GM23338 (cell line): ENCODE measurements around the gene BCAS3. TPM values are rescaled to one million over a fixed set of nuclear protein-coding genes. Genes with fewer than 3 reads are reported as not detected.

Experiments used
- ATAC-seq: fragments of 200-7000 bp; cut with Tn5 transposase; 3 replicates; pipeline ENCODE4 v1.9.1; 2020
- DNase-seq: peaks from one replicate; pipeline ENCODE4 v3.0.0-alpha.2; 2015; ENCODE audit warnings: low spot score
- H2AFZ ChIP-seq: fragments of 200-600 bp; sonication (generic); 2 replicates; pipeline ENCODE4 v1.8.0; 2016; ENCODE audit warnings: antibody characterized with exemption, mild to moderate bottlenecking, moderate library complexity
- H3F3A ChIP-seq: fragments of 200-600 bp; sonication (generic); replicated peaks from 2 replicates; pipeline ENCODE4 v1.8.0; 2017; ENCODE audit warnings: antibody characterized with exemption, mixed run types, low read depth
- H3K27ac ChIP-seq: fragments of 200-600 bp; sonication (generic); 2 replicates; pipeline ENCODE4 v1.6.1; 2016; ENCODE audit warnings: low read depth
- H3K27me3 ChIP-seq: fragments of 200-600 bp; sonication (generic); 2 replicates; pipeline ENCODE4 v1.8.0; 2016; ENCODE audit warnings: mild to moderate bottlenecking, mixed run types, moderate library complexity; ENCODE audit not compliant: insufficient read depth
- H3K36me3 ChIP-seq: fragments of 200-600 bp; sonication (generic); 2 replicates; pipeline ENCODE4 v1.8.0; 2016; ENCODE audit warnings: mild to moderate bottlenecking; ENCODE audit not compliant: insufficient read depth
- H3K4me1 ChIP-seq: fragments of 200-600 bp; sonication (generic); 2 replicates; pipeline ENCODE4 v1.8.0; 2016; ENCODE audit warnings: mild to moderate bottlenecking, moderate library complexity; ENCODE audit not compliant: insufficient read depth
- H3K4me2 ChIP-seq: fragments of 200-600 bp; sonication (generic); 2 replicates; pipeline ENCODE4 v1.7.1; 2017; ENCODE audit warnings: mixed run types
- H3K4me3 ChIP-seq: fragments of 200-600 bp; sonication (generic); 2 replicates; pipeline ENCODE4 v1.6.1; 2016; ENCODE audit warnings: mixed run types
- H3K79me2 ChIP-seq: fragments of 200-600 bp; sonication (generic); replicated peaks from 2 replicates; pipeline ENCODE4 v1.8.0; 2017; ENCODE audit warnings: mild to moderate bottlenecking; ENCODE audit not compliant: insufficient read depth
- H3K9me2 ChIP-seq: fragments of 200-600 bp; sonication (generic); 2 replicates; pipeline ENCODE4 v1.8.0; 2017; ENCODE audit not compliant: insufficient read depth
- H4K20me1 ChIP-seq: fragments of 200-600 bp; sonication (generic); replicated peaks from 2 replicates; pipeline ENCODE4 v1.8.0; 2017; ENCODE audit warnings: mild to moderate bottlenecking; ENCODE audit not compliant: insufficient read depth
- H3K27ac Mint-ChIP-seq: 2 replicates; pipeline ENCODE4 v1.8.0; 2020; ENCODE audit warnings: inconsistent platforms, mild to moderate bottlenecking, moderate library complexity, mixed read lengths
- H3K27me3 Mint-ChIP-seq: 3 replicates; pipeline ENCODE4 v1.8.0; 2022; ENCODE audit warnings: low read depth, mild to moderate bottlenecking, moderate library complexity, mixed read lengths, inconsistent platforms; ENCODE audit not compliant: insufficient read depth, poor library complexity
- H3K36me3 Mint-ChIP-seq: 3 replicates; pipeline ENCODE4 v1.8.0; 2021; ENCODE audit warnings: low read depth, mild to moderate bottlenecking, inconsistent platforms, moderate library complexity, mixed read lengths
- H3K4me1 Mint-ChIP-seq: 3 replicates; pipeline ENCODE4 v1.8.0; 2020; ENCODE audit warnings: mild to moderate bottlenecking, inconsistent platforms, mixed read lengths
- H3K4me3 Mint-ChIP-seq: 3 replicates; pipeline ENCODE4 v1.8.0; 2021; ENCODE audit warnings: moderate library complexity, mild to moderate bottlenecking, inconsistent platforms, mixed read lengths
- H3K9me3 Mint-ChIP-seq: 3 replicates; pipeline ENCODE4 v1.8.0; 2020; ENCODE audit warnings: moderate library complexity, mild to moderate bottlenecking, inconsistent platforms, mixed read lengths
- CREB1 ChIP-seq: fragments of 250-450 bp; sonication (Bioruptor Pico); IDR thresholded peaks from 2 replicates; pipeline ENCODE4 v1.5.0; 2020; ENCODE audit warnings: low read depth, mild to moderate bottlenecking, moderate library complexity
- EZH2 ChIP-seq: fragments of 200-600 bp; sonication (generic); IDR thresholded peaks from one replicate; pipeline ENCODE4 v1.8.0; 2017; ENCODE audit warnings: antibody characterized with exemption, mild to moderate bottlenecking, low read depth; ENCODE audit not compliant: unreplicated experiment
- EZH2phosphoT487 ChIP-seq: fragments of 200-600 bp; sonication (generic); IDR thresholded peaks from one replicate; pipeline ENCODE4 v1.8.1; 2018; ENCODE audit warnings: antibody characterized with exemption; ENCODE audit not compliant: unreplicated experiment
- JUNB ChIP-seq: IDR thresholded peaks from one replicate; pipeline ENCODE4 v1.6.1; 2016; ENCODE audit warnings: antibody characterized with exemption; ENCODE audit not compliant: unreplicated experiment
- NANOG ChIP-seq: IDR thresholded peaks from 2 replicates; pipeline ENCODE4 v1.6.1; 2016; ENCODE audit warnings: antibody characterized with exemption, borderline replicate concordance
- POLR2AphosphoS5 ChIP-seq: IDR thresholded peaks from 2 replicates; pipeline ENCODE4 v1.6.1; 2016; ENCODE audit warnings: antibody characterized with exemption, low read depth
- STAT1 ChIP-seq: IDR thresholded peaks from one replicate; pipeline ENCODE4 v1.6.1; 2016; ENCODE audit warnings: antibody characterized with exemption; ENCODE audit not compliant: unreplicated experiment
- ZNF114 ChIP-seq: fragments of 250-450 bp; sonication (Bioruptor Pico); IDR thresholded peaks from 2 replicates; pipeline ENCODE4 v1.5.0; 2020; ENCODE audit warnings: mild to moderate bottlenecking, moderate library complexity
- ZNF331 ChIP-seq: fragments of 250-450 bp; sonication (Bioruptor Pico); IDR thresholded peaks from 2 replicates; pipeline ENCODE4 v1.5.0; 2020; ENCODE audit warnings: low read depth, mild to moderate bottlenecking, moderate library complexity
- polyA plus RNA-seq: library from polyadenylated mRNA; unstranded; fragments of >200 nt; fragmentation: Nextera tagmentation; extraction: Ambion mirVana; gene quantifications from 2 replicates; pipeline ENCODE4 v1.2.1, GENCODE V29; 2016
- total RNA-seq: library from RNA; depleted of rRNA; stranded (reverse); fragments of >200 nt; shearing (Covaris generic); gene quantifications from 2 replicates; pipeline ENCODE4 v1.2.3, GENCODE V29; 2014
- TF ChIP-seq, protein P1 (sequence below): IDR thresholded peaks from 2 replicates; pipeline ENCODE4 v1.6.1; 2016; ENCODE audit warnings: antibody characterized with exemption
- TF ChIP-seq, protein P2 (sequence below): fragments of 250-450 bp; sonication (Bioruptor Pico); IDR thresholded peaks from 2 replicates; pipeline ENCODE4 v1.5.0; 2020; ENCODE audit warnings: mild to moderate bottlenecking, moderate library complexity
- TF ChIP-seq, protein P3 (sequence below): IDR thresholded peaks from one replicate; pipeline ENCODE4 v1.6.1; 2018; ENCODE audit warnings: antibody characterized with exemption; ENCODE audit not compliant: unreplicated experiment
- TF ChIP-seq, protein P4 (sequence below), 2 experiments: fragments of 200-600 bp in 1 of 2; sonication (generic) in 1 of 2; conservative IDR thresholded peaks; 2 replicates each; pipeline versions ENCODE4 v1.5.1 to v1.6.1; 2016 to 2017; ENCODE audit warnings: antibody characterized with exemption in 2 of 2, low read depth in 2 of 2, mild to moderate bottlenecking in 2 of 2, moderate library complexity in 1 of 2

Gene BCAS3
- total and polyA plus RNA-seq, 2 experiments from 2014 or later, result 8.2 to 28.0 TPM

DNA sequence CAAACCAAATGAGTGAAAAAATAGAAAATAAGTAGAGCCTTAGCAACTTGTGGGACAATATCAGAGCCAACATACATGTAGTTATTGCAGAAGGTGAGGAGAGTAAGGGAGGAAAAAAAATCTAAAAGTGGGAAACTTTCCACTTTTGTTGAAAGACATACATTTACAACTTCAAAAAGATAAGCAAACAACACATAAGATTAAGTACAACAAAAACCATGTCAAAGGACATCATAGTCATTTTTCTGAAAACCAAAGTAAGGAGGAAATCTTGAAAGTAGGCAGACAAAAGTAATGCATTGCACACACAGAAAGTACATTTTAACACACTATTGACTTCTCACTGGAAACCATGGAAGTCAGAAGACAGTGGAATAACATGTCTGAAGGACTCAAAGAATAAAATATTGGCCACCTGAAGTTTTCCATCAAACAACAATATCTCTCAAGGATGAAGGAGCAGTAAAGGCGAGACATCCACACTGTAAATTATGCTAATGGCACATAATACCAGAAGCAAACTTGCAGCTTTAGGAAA is 291.9 kb downstream of the BCAS3 start:
- Histone ChIP-seq H3K4me3 (no peak overlapping the region), H3K79me2 (no peaks in the 10 kb centered on the region), H3K4me1 (peaks cover 7% of the 10 kb centered on the region), H3F3A (no peaks in the 10 kb centered on the region), H3K9me2 (no peaks in the 10 kb centered on the region), H4K20me1 (no peaks in the 10 kb centered on the region), H3K4me2 (no peak overlapping the region), H3K36me3 (no peaks in the 10 kb centered on the region), H2AFZ (no peak overlapping the region), H3K27ac (no peak overlapping the region), H3K27me3 (no peaks in the 10 kb centered on the region)
- TF ChIP-seq, protein P1, sequence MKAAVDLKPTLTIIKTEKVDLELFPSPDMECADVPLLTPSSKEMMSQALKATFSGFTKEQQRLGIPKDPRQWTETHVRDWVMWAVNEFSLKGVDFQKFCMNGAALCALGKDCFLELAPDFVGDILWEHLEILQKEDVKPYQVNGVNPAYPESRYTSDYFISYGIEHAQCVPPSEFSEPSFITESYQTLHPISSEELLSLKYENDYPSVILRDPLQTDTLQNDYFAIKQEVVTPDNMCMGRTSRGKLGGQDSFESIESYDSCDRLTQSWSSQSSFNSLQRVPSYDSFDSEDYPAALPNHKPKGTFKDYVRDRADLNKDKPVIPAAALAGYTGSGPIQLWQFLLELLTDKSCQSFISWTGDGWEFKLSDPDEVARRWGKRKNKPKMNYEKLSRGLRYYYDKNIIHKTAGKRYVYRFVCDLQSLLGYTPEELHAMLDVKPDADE, result no peak
- TF ChIP-seq EZH2phosphoT487 (no peak), JUNB (no peak), STAT1 (no peak), EZH2 (no peak), ZNF331 (CRISPR knock-in tag) (no peak), POLR2AphosphoS5 (no peak), NANOG (no peak), ZNF114 (CRISPR knock-in tag) (no peak), CREB1 (no peak)
- TF ChIP-seq, protein P2, sequence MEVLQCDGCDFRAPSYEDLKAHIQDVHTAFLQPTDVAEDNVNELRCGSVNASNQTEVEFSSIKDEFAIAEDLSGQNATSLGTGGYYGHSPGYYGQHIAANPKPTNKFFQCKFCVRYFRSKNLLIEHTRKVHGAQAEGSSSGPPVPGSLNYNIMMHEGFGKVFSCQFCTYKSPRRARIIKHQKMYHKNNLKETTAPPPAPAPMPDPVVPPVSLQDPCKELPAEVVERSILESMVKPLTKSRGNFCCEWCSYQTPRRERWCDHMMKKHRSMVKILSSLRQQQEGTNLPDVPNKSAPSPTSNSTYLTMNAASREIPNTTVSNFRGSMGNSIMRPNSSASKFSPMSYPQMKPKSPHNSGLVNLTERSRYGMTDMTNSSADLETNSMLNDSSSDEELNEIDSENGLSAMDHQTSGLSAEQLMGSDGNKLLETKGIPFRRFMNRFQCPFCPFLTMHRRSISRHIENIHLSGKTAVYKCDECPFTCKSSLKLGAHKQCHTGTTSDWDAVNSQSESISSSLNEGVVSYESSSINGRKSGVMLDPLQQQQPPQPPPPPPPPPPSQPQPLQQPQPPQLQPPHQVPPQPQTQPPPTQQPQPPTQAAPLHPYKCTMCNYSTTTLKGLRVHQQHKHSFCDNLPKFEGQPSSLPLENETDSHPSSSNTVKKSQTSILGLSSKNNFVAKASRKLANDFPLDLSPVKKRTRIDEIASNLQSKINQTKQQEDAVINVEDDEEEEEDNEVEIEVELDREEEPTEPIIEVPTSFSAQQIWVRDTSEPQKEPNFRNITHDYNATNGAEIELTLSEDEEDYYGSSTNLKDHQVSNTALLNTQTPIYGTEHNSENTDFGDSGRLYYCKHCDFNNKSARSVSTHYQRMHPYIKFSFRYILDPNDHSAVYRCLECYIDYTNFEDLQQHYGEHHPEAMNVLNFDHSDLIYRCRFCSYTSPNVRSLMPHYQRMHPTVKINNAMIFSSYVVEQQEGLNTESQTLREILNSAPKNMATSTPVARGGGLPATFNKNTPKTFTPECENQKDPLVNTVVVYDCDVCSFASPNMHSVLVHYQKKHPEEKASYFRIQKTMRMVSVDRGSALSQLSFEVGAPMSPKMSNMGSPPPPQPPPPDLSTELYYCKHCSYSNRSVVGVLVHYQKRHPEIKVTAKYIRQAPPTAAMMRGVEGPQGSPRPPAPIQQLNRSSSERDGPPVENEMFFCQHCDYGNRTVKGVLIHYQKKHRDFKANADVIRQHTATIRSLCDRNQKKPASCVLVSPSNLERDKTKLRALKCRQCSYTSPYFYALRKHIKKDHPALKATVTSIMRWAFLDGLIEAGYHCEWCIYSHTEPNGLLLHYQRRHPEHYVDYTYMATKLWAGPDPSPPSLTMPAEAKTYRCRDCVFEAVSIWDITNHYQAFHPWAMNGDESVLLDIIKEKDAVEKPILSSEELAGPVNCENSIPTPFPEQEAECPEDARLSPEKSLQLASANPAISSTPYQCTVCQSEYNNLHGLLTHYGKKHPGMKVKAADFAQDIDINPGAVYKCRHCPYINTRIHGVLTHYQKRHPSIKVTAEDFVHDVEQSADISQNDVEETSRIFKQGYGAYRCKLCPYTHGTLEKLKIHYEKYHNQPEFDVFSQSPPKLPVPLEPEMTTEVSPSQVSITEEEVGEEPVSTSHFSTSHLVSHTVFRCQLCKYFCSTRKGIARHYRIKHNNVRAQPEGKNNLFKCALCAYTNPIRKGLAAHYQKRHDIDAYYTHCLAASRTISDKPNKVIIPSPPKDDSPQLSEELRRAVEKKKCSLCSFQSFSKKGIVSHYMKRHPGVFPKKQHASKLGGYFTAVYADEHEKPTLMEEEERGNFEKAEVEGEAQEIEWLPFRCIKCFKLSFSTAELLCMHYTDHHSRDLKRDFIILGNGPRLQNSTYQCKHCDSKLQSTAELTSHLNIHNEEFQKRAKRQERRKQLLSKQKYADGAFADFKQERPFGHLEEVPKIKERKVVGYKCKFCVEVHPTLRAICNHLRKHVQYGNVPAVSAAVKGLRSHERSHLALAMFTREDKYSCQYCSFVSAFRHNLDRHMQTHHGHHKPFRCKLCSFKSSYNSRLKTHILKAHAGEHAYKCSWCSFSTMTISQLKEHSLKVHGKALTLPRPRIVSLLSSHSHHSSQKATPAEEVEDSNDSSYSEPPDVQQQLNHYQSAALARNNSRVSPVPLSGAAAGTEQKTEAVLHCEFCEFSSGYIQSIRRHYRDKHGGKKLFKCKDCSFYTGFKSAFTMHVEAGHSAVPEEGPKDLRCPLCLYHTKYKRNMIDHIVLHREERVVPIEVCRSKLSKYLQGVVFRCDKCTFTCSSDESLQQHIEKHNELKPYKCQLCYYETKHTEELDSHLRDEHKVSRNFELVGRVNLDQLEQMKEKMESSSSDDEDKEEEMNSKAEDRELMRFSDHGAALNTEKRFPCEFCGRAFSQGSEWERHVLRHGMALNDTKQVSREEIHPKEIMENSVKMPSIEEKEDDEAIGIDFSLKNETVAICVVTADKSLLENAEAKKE (CRISPR knock-in tag), result no peak
- TF ChIP-seq, protein P3, sequence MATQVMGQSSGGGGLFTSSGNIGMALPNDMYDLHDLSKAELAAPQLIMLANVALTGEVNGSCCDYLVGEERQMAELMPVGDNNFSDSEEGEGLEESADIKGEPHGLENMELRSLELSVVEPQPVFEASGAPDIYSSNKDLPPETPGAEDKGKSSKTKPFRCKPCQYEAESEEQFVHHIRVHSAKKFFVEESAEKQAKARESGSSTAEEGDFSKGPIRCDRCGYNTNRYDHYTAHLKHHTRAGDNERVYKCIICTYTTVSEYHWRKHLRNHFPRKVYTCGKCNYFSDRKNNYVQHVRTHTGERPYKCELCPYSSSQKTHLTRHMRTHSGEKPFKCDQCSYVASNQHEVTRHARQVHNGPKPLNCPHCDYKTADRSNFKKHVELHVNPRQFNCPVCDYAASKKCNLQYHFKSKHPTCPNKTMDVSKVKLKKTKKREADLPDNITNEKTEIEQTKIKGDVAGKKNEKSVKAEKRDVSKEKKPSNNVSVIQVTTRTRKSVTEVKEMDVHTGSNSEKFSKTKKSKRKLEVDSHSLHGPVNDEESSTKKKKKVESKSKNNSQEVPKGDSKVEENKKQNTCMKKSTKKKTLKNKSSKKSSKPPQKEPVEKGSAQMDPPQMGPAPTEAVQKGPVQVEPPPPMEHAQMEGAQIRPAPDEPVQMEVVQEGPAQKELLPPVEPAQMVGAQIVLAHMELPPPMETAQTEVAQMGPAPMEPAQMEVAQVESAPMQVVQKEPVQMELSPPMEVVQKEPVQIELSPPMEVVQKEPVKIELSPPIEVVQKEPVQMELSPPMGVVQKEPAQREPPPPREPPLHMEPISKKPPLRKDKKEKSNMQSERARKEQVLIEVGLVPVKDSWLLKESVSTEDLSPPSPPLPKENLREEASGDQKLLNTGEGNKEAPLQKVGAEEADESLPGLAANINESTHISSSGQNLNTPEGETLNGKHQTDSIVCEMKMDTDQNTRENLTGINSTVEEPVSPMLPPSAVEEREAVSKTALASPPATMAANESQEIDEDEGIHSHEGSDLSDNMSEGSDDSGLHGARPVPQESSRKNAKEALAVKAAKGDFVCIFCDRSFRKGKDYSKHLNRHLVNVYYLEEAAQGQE, result no peak
- TF ChIP-seq, protein P4, sequence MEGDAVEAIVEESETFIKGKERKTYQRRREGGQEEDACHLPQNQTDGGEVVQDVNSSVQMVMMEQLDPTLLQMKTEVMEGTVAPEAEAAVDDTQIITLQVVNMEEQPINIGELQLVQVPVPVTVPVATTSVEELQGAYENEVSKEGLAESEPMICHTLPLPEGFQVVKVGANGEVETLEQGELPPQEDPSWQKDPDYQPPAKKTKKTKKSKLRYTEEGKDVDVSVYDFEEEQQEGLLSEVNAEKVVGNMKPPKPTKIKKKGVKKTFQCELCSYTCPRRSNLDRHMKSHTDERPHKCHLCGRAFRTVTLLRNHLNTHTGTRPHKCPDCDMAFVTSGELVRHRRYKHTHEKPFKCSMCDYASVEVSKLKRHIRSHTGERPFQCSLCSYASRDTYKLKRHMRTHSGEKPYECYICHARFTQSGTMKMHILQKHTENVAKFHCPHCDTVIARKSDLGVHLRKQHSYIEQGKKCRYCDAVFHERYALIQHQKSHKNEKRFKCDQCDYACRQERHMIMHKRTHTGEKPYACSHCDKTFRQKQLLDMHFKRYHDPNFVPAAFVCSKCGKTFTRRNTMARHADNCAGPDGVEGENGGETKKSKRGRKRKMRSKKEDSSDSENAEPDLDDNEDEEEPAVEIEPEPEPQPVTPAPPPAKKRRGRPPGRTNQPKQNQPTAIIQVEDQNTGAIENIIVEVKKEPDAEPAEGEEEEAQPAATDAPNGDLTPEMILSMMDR (conservative IDR thresholded peaks at IDR 0.05; ENCODE audit: low read depth in 2 of 2), result no peak
- no peak for DNase-seq
- Mint-ChIP-seq H3K27me3 (no peaks in the 10 kb centered on the region), H3K4me3 (no peak overlapping the region), H3K36me3 (no peaks in the 10 kb centered on the region), H3K27ac (no peak overlapping the region), H3K4me1 (peaks cover 4% of the 10 kb centered on the region; the same call in 1 of the 3 replicates), H3K9me3 (no peaks in the 10 kb centered on the region; the same call in 1 of the 3 replicates)
- no peak for ATAC-seq
